ENCODE results near the gene TSC22D1. TPM values are rescaled to one million over a fixed set of nuclear protein-coding genes. Genes with fewer than 3 reads are reported as not detected.

Gene TSC22D1
- total RNA-seq, 1 experiment from 2014 or later, result 37.2 TPM

DNA sequence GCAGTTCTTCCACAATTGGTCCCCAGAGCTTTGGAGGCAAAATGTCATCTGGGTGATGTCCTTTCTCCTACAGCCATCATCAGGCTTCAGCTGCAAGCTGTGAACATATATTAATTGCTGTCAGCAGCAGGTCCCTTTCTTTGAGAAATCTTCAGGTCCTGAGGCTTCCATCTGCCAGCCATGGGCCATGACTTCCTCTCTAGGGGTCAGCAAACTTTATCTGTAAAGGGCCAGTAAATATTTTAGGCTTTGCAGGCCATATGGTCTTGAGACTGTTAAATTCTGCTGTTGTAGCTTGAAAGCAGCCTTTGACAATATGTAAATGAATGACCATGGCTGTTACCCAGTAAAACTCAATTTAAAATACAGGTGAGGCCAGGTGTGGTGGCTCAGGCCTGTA is 175.4 kb downstream of the TSC22D1 start:
- BruUV-seq (replicated peaks), result no TSS peak
- H3K4me1 ChIP-seq (ENCODE audit: insufficient read depth, low read length, poor library complexity, severe bottlenecking), result no peaks in the 10 kb centered on the region
- ChIA-PET POLR2A (ENCODE audit: low non-redundant PET) (no interaction called here), CTCF (no interaction called here)
- H3K36me3 ChIP-seq (ENCODE audit: insufficient read depth, low read length, poor library complexity, severe bottlenecking), result no peaks in the 10 kb centered on the region
- H3K9me3 ChIP-seq (ENCODE audit: low read depth, low read length, poor library complexity, severe bottlenecking), result no peaks in the 10 kb centered on the region
- no peak for DNase-seq (ENCODE audit: low spot score)
- intact Hi-C loops (cut with micrococcal nuclease; ENCODE audit: unreplicated experiment), result no loop called here
- H3K27me3 ChIP-seq (replicated peaks; ENCODE audit: insufficient read depth, low read depth, low read length, poor library complexity), result no peaks in the 10 kb centered on the region
- no peak overlapping the region for H3K27ac ChIP-seq (ENCODE audit: low read depth, low read length, poor library complexity, severe bottlenecking)
- H3K4me3 ChIP-seq (ENCODE audit: low read depth, low read length, poor library complexity, severe bottlenecking), result no peak overlapping the region
- TF ChIP-seq, protein P1, sequence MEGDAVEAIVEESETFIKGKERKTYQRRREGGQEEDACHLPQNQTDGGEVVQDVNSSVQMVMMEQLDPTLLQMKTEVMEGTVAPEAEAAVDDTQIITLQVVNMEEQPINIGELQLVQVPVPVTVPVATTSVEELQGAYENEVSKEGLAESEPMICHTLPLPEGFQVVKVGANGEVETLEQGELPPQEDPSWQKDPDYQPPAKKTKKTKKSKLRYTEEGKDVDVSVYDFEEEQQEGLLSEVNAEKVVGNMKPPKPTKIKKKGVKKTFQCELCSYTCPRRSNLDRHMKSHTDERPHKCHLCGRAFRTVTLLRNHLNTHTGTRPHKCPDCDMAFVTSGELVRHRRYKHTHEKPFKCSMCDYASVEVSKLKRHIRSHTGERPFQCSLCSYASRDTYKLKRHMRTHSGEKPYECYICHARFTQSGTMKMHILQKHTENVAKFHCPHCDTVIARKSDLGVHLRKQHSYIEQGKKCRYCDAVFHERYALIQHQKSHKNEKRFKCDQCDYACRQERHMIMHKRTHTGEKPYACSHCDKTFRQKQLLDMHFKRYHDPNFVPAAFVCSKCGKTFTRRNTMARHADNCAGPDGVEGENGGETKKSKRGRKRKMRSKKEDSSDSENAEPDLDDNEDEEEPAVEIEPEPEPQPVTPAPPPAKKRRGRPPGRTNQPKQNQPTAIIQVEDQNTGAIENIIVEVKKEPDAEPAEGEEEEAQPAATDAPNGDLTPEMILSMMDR (conservative IDR thresholded peaks at IDR 0.05; ENCODE audit: low read depth, low read length), result no peak
- no peak for TF ChIP-seq EZH2 (IDR thresholded peaks at IDR 0.05; ENCODE audit: borderline replicate concordance, low read depth, low read length, poor library complexity, severe bottlenecking)

DNA sequence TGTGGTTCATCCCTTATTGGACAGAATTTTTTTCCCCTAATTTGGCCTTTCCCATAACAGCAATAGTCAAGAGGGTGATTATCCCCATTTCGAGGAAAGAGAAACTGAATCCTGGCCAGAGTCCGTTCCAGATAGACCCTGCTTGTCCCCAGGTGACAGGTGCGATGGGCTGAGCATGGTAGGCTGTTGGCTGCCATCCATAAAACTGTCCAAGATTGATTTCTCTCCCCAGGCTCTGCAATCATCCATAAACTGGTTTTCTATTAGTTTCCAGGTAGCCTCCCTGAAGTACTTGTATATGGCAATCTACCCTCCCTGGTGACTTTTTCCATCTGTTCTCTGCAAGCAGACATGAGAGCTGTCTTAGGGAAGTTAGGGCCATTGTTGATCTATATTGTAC is 177.1 kb downstream of the TSC22D1 start:
- BruUV-seq (replicated peaks), result no TSS peak
- Histone ChIP-seq H3K27me3 (replicated peaks; ENCODE audit: insufficient read depth, low read depth, low read length, poor library complexity) (no peaks in the 10 kb centered on the region), H3K36me3 (ENCODE audit: insufficient read depth, low read length, poor library complexity, severe bottlenecking) (no peaks in the 10 kb centered on the region), H3K9me3 (ENCODE audit: low read depth, low read length, poor library complexity, severe bottlenecking) (no peaks in the 10 kb centered on the region), H3K4me1 (ENCODE audit: insufficient read depth, low read length, poor library complexity, severe bottlenecking) (no peaks in the 10 kb centered on the region), H3K4me3 (ENCODE audit: low read depth, low read length, poor library complexity, severe bottlenecking) (no peak overlapping the region), H3K27ac (ENCODE audit: low read depth, low read length, poor library complexity, severe bottlenecking) (no peak overlapping the region)
- POLR2A ChIA-PET (ENCODE audit: low non-redundant PET), result no interaction called here
- intact Hi-C loops (cut with micrococcal nuclease; ENCODE audit: unreplicated experiment), result no loop called here
- CTCF ChIA-PET, result no interaction called here
- DNase-seq (ENCODE audit: low spot score), result no peak
- TF ChIP-seq EZH2 (IDR thresholded peaks at IDR 0.05; ENCODE audit: borderline replicate concordance, low read depth, low read length, poor library complexity, severe bottlenecking), result no peak
- TF ChIP-seq, protein P1 (conservative IDR thresholded peaks at IDR 0.05; ENCODE audit: low read depth, low read length), result no peak

- intact Hi-C loops (cut with micrococcal nuclease; ENCODE audit: unreplicated experiment), result no loop called here
- no TSS peak for BruUV-seq (replicated peaks)
These were observed 177.5 kb downstream of the TSC22D1 start for GRCh38 chr13:44398606-44399005.

More at GRCh38 chr13:44398606-44399005, 177.5 kb downstream of the TSC22D1 start:
- Histone ChIP-seq H3K27me3 (replicated peaks; ENCODE audit: insufficient read depth, low read depth, low read length, poor library complexity) (no peaks in the 10 kb centered on the region), H3K4me3 (ENCODE audit: low read depth, low read length, poor library complexity, severe bottlenecking) (no peak overlapping the region), H3K27ac (ENCODE audit: low read depth, low read length, poor library complexity, severe bottlenecking) (no peak overlapping the region), H3K4me1 (ENCODE audit: insufficient read depth, low read length, poor library complexity, severe bottlenecking) (no peaks in the 10 kb centered on the region), H3K9me3 (ENCODE audit: low read depth, low read length, poor library complexity, severe bottlenecking) (no peaks in the 10 kb centered on the region), H3K36me3 (ENCODE audit: insufficient read depth, low read length, poor library complexity, severe bottlenecking) (no peaks in the 10 kb centered on the region)
- CTCF ChIA-PET, result no interaction called here
- POLR2A ChIA-PET (ENCODE audit: low non-redundant PET), result no interaction called here
- DNase-seq (ENCODE audit: low spot score), result no peak
- TF ChIP-seq EZH2 (IDR thresholded peaks at IDR 0.05; ENCODE audit: borderline replicate concordance, low read depth, low read length, poor library complexity, severe bottlenecking), result no peak
- TF ChIP-seq, protein P1 (conservative IDR thresholded peaks at IDR 0.05; ENCODE audit: low read depth, low read length), result no peak

All from A673 (cell line).